H1 (cell line): ENCODE data around the gene TMEM18. TPM values are rescaled to one million over a fixed set of nuclear protein-coding genes. Genes with fewer than 3 reads are reported as not detected.

Experiments
- CTCF ChIA-PET: fragments of 300-600 bp; sonication (Branson Sonifier 250); formaldehyde crosslinking; loops from one replicate; lab custom pipeline; 2021; ENCODE audit not compliant: partially characterized antibody; lab: Charles Lee
- POLR2A ChIA-PET: fragments of 300-600 bp; sonication (Branson Sonifier 250); formaldehyde crosslinking; loops from one replicate; lab custom pipeline; 2021; ENCODE audit warnings: inconsistent platforms; ENCODE audit not compliant: partially characterized antibody; lab: Charles Lee
- DNase-seq, 2 experiments: peaks; one replicate each; pipeline versions ENCODE4 v3.0.0 to v3.0.0-alpha.2; 2010 to 2022; ENCODE audit warnings: low spot score in 2 of 2, low read depth in 1 of 2, mixed read lengths in 1 of 2
- FAIRE-seq: peaks from 2 replicates; lab custom pipeline; 2011; peaks lifted over from hg19 to GRCh38; lab: Jason Lieb, UNC
- H2AFZ ChIP-seq: 2 replicates; pipeline ENCODE4 v1.8.1; 2012; ENCODE audit warnings: low read length, inconsistent platforms
- H2AK5ac ChIP-seq: 2 replicates; pipeline ENCODE4 v1.6.1; 2013; ENCODE audit warnings: low read depth, low read length
- H2BK120ac ChIP-seq: replicated peaks from 2 replicates; pipeline ENCODE3; 2013; ENCODE audit warnings: low read depth, low read length, inconsistent platforms
- H2BK12ac ChIP-seq: 2 replicates; pipeline ENCODE4 v1.6.1; 2013; ENCODE audit warnings: low read depth, low read length
- H2BK15ac ChIP-seq: 2 replicates; pipeline ENCODE4 v1.6.1; 2013; ENCODE audit warnings: low read length
- H2BK20ac ChIP-seq: 2 replicates; pipeline ENCODE4 v1.6.1; 2013; ENCODE audit warnings: low read length
- H2BK5ac ChIP-seq: 2 replicates; pipeline ENCODE4 v1.6.1; 2013; ENCODE audit warnings: low read depth, low read length
- H3K14ac ChIP-seq: 2 replicates; pipeline ENCODE4 v1.6.1; 2013; ENCODE audit warnings: inconsistent platforms; ENCODE audit not compliant: insufficient read length
- H3K18ac ChIP-seq: 2 replicates; pipeline ENCODE4 v1.6.1; 2013; ENCODE audit warnings: low read length; ENCODE audit errors: extremely low read depth
- H3K23ac ChIP-seq: 2 replicates; pipeline ENCODE4 v1.6.1; 2013; ENCODE audit warnings: inconsistent platforms; ENCODE audit not compliant: insufficient read length
- H3K23me2 ChIP-seq: 2 replicates; pipeline ENCODE4 v1.6.1; 2013; ENCODE audit warnings: low read depth, low read length
- H3K27ac ChIP-seq: 2 replicates; pipeline ENCODE4 v1.6.1; 2011; ENCODE audit warnings: low read depth, low read length, inconsistent platforms
- H3K27me3 ChIP-seq, 4 experiments: replicated peaks in 1 of 4; 1 replicate in 1 of 4; 2 replicates in 3 of 4; pipeline versions ENCODE4 v1.6.1 to v1.8.1; 2011 to 2013; ENCODE audit warnings: low read length in 3 of 4, mild to moderate bottlenecking in 3 of 4, inconsistent platforms in 2 of 4, mixed read lengths in 2 of 4, moderate library complexity in 1 of 4; ENCODE audit not compliant: control insufficient read depth in 3 of 4, insufficient read depth in 3 of 4; ENCODE audit errors: extremely low read depth in 1 of 4
- H3K36me3 ChIP-seq, 4 experiments: 2 replicates each; pipeline versions ENCODE4 v1.6.1 to v1.8.1; 2011 to 2013; ENCODE audit warnings: mild to moderate bottlenecking in 4 of 4, low read length in 3 of 4, moderate library complexity in 2 of 4, control low read depth in 1 of 4, inconsistent platforms in 1 of 4; ENCODE audit not compliant: insufficient read depth in 4 of 4, control insufficient read depth in 2 of 4
- H3K4ac ChIP-seq: replicated peaks from 2 replicates; pipeline ENCODE3; 2013; ENCODE audit warnings: low read length, low read depth, mixed read lengths, inconsistent platforms; ENCODE audit not compliant: insufficient read length
- H3K4me1 ChIP-seq, 4 experiments: replicated peaks in 1 of 4; 1 replicate in 1 of 4; 2 replicates in 3 of 4; pipeline versions ENCODE4 v1.6.1 to v1.8.1; 2011 to 2013; ENCODE audit warnings: low read length in 3 of 4, inconsistent platforms in 2 of 4, mixed read lengths in 1 of 4; ENCODE audit not compliant: insufficient read depth in 4 of 4, control insufficient read depth in 3 of 4
- H3K4me2 ChIP-seq, 2 experiments: 2 replicates each; pipeline versions ENCODE4 v1.6.1 to v1.8.1; 2011 to 2013; ENCODE audit warnings: low read depth in 2 of 2, low read length in 2 of 2, control low read depth in 1 of 2, inconsistent platforms in 1 of 2, mild to moderate bottlenecking in 1 of 2; ENCODE audit not compliant: insufficient read depth in 1 of 2
- H3K4me3 ChIP-seq, 4 experiments: fragments of 200-600, 300-600 bp in 1 of 4; sonication (generic), shearing (Covaris generic), sonication (Bioruptor Twin) in 1 of 4; 2 replicates each; pipeline versions ENCODE4 v1.5.1 to v1.8.1; 2011 to 2016; ENCODE audit warnings: low read length in 4 of 4, low read depth in 3 of 4, control low read depth in 2 of 4, inconsistent platforms in 2 of 4, mild to moderate bottlenecking in 2 of 4, mixed read lengths in 1 of 4, moderate library complexity in 1 of 4; ENCODE audit not compliant: insufficient read depth in 2 of 4; ENCODE audit errors: extremely low read depth in 1 of 4
- H3K56ac ChIP-seq: replicated peaks from 2 replicates; pipeline ENCODE3; 2013; ENCODE audit warnings: low read depth, mild to moderate bottlenecking, mixed read lengths, low read length, inconsistent platforms; ENCODE audit not compliant: insufficient read length
- H3K79me1 ChIP-seq: 2 replicates; pipeline ENCODE4 v1.6.1; 2013; ENCODE audit warnings: low read depth, low read length, control low read depth
- H3K79me2 ChIP-seq, 2 experiments: 2 replicates each; pipeline versions ENCODE4 v1.6.1 to v1.8.1; 2012 to 2013; ENCODE audit warnings: low read length in 2 of 2, mild to moderate bottlenecking in 2 of 2, inconsistent platforms in 1 of 2; ENCODE audit not compliant: insufficient read depth in 2 of 2, control insufficient read depth in 1 of 2
- H3K9ac ChIP-seq, 4 experiments: replicated peaks in 1 of 4; 1 replicate in 1 of 4; 2 replicates in 3 of 4; pipeline versions ENCODE4 v1.6.1 to v1.8.1; 2011 to 2013; ENCODE audit warnings: low read depth in 3 of 4, low read length in 3 of 4, control low read depth in 2 of 4, mild to moderate bottlenecking in 2 of 4, moderate library complexity in 2 of 4, inconsistent platforms in 1 of 4; ENCODE audit errors: extremely low read depth in 1 of 4
- H3K9me3 ChIP-seq, 2 experiments: 2 replicates each; pipeline versions ENCODE4 v1.6.1 to v1.8.1; 2012 to 2013; ENCODE audit warnings: mild to moderate bottlenecking in 2 of 2, moderate library complexity in 2 of 2, control low read depth in 1 of 2, inconsistent platforms in 1 of 2, low read depth in 1 of 2, low read length in 1 of 2, mixed read lengths in 1 of 2; ENCODE audit not compliant: insufficient read depth in 2 of 2
- H4K20me1 ChIP-seq, 2 experiments: replicated peaks in 1 of 2; 2 replicates each; pipeline versions ENCODE3 to v1.8.1; 2011 to 2013; ENCODE audit warnings: inconsistent platforms in 2 of 2, low read length in 2 of 2, mild to moderate bottlenecking in 1 of 2; ENCODE audit not compliant: insufficient read depth in 2 of 2, control insufficient read depth in 1 of 2
- H4K5ac ChIP-seq: 2 replicates; pipeline ENCODE4 v1.6.1; 2013; ENCODE audit warnings: low read length, low read depth, mixed read lengths, inconsistent platforms; ENCODE audit not compliant: insufficient read length
- H4K8ac ChIP-seq: 2 replicates; pipeline ENCODE4 v1.8.0; 2013; ENCODE audit warnings: mild to moderate bottlenecking, moderate library complexity, low read length, inconsistent platforms; ENCODE audit not compliant: insufficient read depth; ENCODE audit errors: extremely low read depth
- H4K91ac ChIP-seq: replicated peaks from 2 replicates; pipeline ENCODE3; 2013; ENCODE audit warnings: low read length, mixed read lengths, inconsistent platforms; ENCODE audit not compliant: insufficient read length
- ASH2L ChIP-seq: fragments of 200-600, 300-600 bp; sonication (generic); IDR thresholded peaks from one replicate; pipeline ENCODE4 v1.7.1; 2017; ENCODE audit warnings: low read length
- BCL11A ChIP-seq, 2 experiments: IDR thresholded peaks; one replicate each; pipeline ENCODE4 v1.6.1; 2011; ENCODE audit warnings: low read depth in 2 of 2, low read length in 2 of 2, mild to moderate bottlenecking in 2 of 2
- CBX8 ChIP-seq: fragments of 300-800, 300-1000 bp; sonication (generic); IDR thresholded peaks from 2 replicates; pipeline ENCODE4 v1.7.1; 2016; ENCODE audit warnings: low read depth, low read length, borderline replicate concordance
- FOSL1 ChIP-seq: IDR thresholded peaks from 2 replicates; pipeline ENCODE4 v1.6.1; 2011; ENCODE audit warnings: mild to moderate bottlenecking, low read depth, low read length, moderate library complexity; ENCODE audit not compliant: insufficient read depth
- JUN ChIP-seq: IDR thresholded peaks from 2 replicates; pipeline ENCODE4 v1.6.1; 2011; ENCODE audit warnings: low read depth, mild to moderate bottlenecking, improper control_type of control experiment, low read length
- KDM4A ChIP-seq: IDR thresholded peaks from one replicate; pipeline ENCODE4 v1.7.1; 2012; ENCODE audit warnings: low read depth, mild to moderate bottlenecking, moderate library complexity, low read length, inconsistent platforms; ENCODE audit not compliant: severe bottlenecking
- KDM5A ChIP-seq: fragments of 200-600 bp; IDR thresholded peaks from 2 replicates; pipeline ENCODE4 v1.7.1; 2012; ENCODE audit warnings: mild to moderate bottlenecking, low read length, inconsistent platforms, mixed read lengths
- NANOG ChIP-seq: IDR thresholded peaks from 2 replicates; pipeline ENCODE4 v1.6.1; 2011; ENCODE audit warnings: low read length, low read depth, mild to moderate bottlenecking, inconsistent platforms; ENCODE audit not compliant: insufficient read depth, poor library complexity, severe bottlenecking
- RAD21 ChIP-seq, 2 experiments: IDR thresholded peaks in 1 of 2; conservative IDR thresholded peaks in 1 of 2; 2 replicates each; pipeline ENCODE4 v1.6.1; 2011; ENCODE audit warnings: low read depth in 2 of 2, low read length in 2 of 2, improper control_type of control experiment in 1 of 2, inconsistent platforms in 1 of 2, mild to moderate bottlenecking in 1 of 2, moderate library complexity in 1 of 2
- RBBP5 ChIP-seq: IDR thresholded peaks from 2 replicates; pipeline ENCODE4 v1.7.1; 2012; ENCODE audit warnings: low read depth, mild to moderate bottlenecking, inconsistent platforms, low read length, moderate library complexity, borderline replicate concordance
- RFX5 ChIP-seq: IDR thresholded peaks from 2 replicates; pipeline ENCODE4 v1.6.1; 2011; ENCODE audit warnings: low read depth, low read length, improper control_type of control experiment, borderline replicate concordance
- USF2 ChIP-seq: IDR thresholded peaks from 2 replicates; pipeline ENCODE4 v1.6.1; 2011; ENCODE audit warnings: low read length, improper control_type of control experiment
- WGBS, 2 experiments: shearing (Covaris generic) in 1 of 2; methylation state at CpG; one replicate each; pipeline versions ENCODE4 v1.1.6 to v1.1.7; 2013 to 2015; ENCODE audit warnings: low lambda C conversion rate in 2 of 2, mixed read lengths in 2 of 2, inconsistent platforms in 1 of 2, low coverage in 1 of 2, missing lambda C conversion rate in 1 of 2; ENCODE audit not compliant: insufficient replicate concordance in 2 of 2, insufficient coverage in 1 of 2, insufficient read length in 1 of 2; ENCODE audit errors: extremely low coverage in 1 of 2, missing lambda C conversion rate in 1 of 2; 5-methylcytosine and 5-hydroxymethylcytosine counted together
- polyA plus RNA-seq, 7 experiments: library from polyadenylated mRNA; depleted of rRNA in 3 of 7; stranded (reverse) in 5 of 7; unstranded in 2 of 7; fragments of >200 nt in 5 of 7; fragments of 200-250 nt in 2 of 7; gene quantifications; 1 replicate in 5 of 7; 2 replicates in 1 of 7; 4 replicates in 1 of 7; pipeline versions ENCODE4 v1.2.1 to v1.2.3, GENCODE V29; 2011 to 2013; ENCODE audit warnings: missing spikeins in 2 of 7, mixed read lengths in 2 of 7
- total RNA-seq: library from RNA; stranded (reverse); fragmentation: NEBNext Ultra II Directional; extraction: Animal tissue kit (Norgen Biotek cat#: 25700); gene quantifications from 2 replicates; pipeline ENCODE4 v1.2.1, GENCODE V29; 2021

Gene TMEM18
- total and polyA plus RNA-seq, 2 of the 8 experiments (the other 6 are each of a cell fraction or from before 2014, with no cell fraction given): 22.4 to 27.1 TPM

- H3K4me2 ChIP-seq: no peak overlapping the region
- H2BK20ac ChIP-seq: no peak overlapping the region
- no peak overlapping the region for H2BK15ac ChIP-seq
- no peak overlapping the region for H3K23ac ChIP-seq
- peaks cover 0 to 4% of the 10 kb centered on the region in 2 experiments for H4K20me1 ChIP-seq
- no peak overlapping the region for H4K91ac ChIP-seq
- H3K14ac ChIP-seq: no peak overlapping the region
- 0 out of 2 replicates have a peak, but pooled peaks cover 1% of the 10 kb centered on the region for H3K23me2 ChIP-seq
- H3K36me3 ChIP-seq: no peaks in the 10 kb centered on the region
- no peak overlapping the region for H3K27ac ChIP-seq
- no peak overlapping the region for H2AK5ac ChIP-seq
- H3K79me1 ChIP-seq: peaks cover 2% of the 10 kb centered on the region; the same call in 1 of the 2 replicates
- no peak overlapping the region for H3K9ac ChIP-seq
- POLR2A ChIA-PET: no interaction called here
- FAIRE-seq (no peak), DNase-seq (peak in 1 of 2 experiments; percentile 3)
- H3K27me3 ChIP-seq: no peaks in the 10 kb centered on the region; a peak in 1 of 7 replicates
- H2BK120ac ChIP-seq: no peak overlapping the region
- WGBS, 2 experiments: 98% methylated on average over 5 of the region's 5 CpGs; no CpG with 5 or more reads in 1 of the 2 experiments
- no peak overlapping the region for H3K4me3 ChIP-seq
- H4K5ac ChIP-seq: no peak overlapping the region
- no peaks in the 10 kb centered on the region for H3K79me2 ChIP-seq
- H3K56ac ChIP-seq: no peak overlapping the region
- H2BK12ac ChIP-seq: no peak overlapping the region
- no peak overlapping the region for H2AFZ ChIP-seq
- no peak overlapping the region for H4K8ac ChIP-seq
- CTCF ChIA-PET: interaction anchor here (1.2 to 1.4 kb wide), 2 partner anchors 10 to 14 kb away, joined by 3 to 5 read pairs; no protein-coding TSS in a partner anchor
- no peak overlapping the region for H3K4ac ChIP-seq
- no peaks in the 10 kb centered on the region for H3K9me3 ChIP-seq
- H3K18ac ChIP-seq: no peak overlapping the region
- peaks cover 0 to 6% (median 0%) of the 10 kb centered on the region in 4 experiments; a peak in 2 of 7 replicates for H3K4me1 ChIP-seq
- H2BK5ac ChIP-seq: no peak overlapping the region
- TF ChIP-seq FOSL1 (no peak), USF2 (no peak), KDM5A (no peak), NANOG (no peak), RAD21 (IDR thresholded peaks at IDR 0.05 in 1 of 2, conservative IDR thresholded peaks at IDR 0.05 in 1 of 2; ENCODE audit: low read depth in 2 of 2, low read length in 2 of 2) (no peak), ASH2L (no peak), CBX8 (no peak), BCL11A (IDR thresholded peaks at IDR 0.05; ENCODE audit: low read depth in 2 of 2, low read length in 2 of 2) (no peak), RFX5 (no peak), JUN (no peak), RBBP5 (no peak), KDM4A (no peak)
These were observed 20.5 kb downstream of the TMEM18 start for GRCh38 chr2:656676-657075.
